ENCODE measurements around the gene SERPINF2. TPM values are rescaled to one million over a fixed set of nuclear protein-coding genes. Genes with fewer than 3 reads are reported as not detected.
"Not testable (repeated sequence)": the region's sequence is repeated elsewhere in the genome, so short reads cannot be mapped to it uniquely, and the experiment has no call there.

Gene SERPINF2
- total and polyA plus RNA-seq, 4 donors: 13.7 to 78.9 (median 58.0) TPM

- 0% methylated on average over 13 of the region's 13 CpGs for WGBS, 2 donors
- Histone ChIP-seq H3K4me3 (peak overlapping the region; percentile 53), H3K36me3 (ENCODE audit: control insufficient read depth in 4 of 4, insufficient read depth in 4 of 4, low read length in 4 of 4) (peaks cover 0 to 21% (median 7%) of the 10 kb centered on the region in 4 donors), H3K27ac (ENCODE audit: low read depth in 1 of 2, low read length in 1 of 2) (peak overlapping the region; percentile 99 to 100), H3K4me1 (ENCODE audit: control insufficient read depth in 5 of 5, insufficient read depth in 5 of 5, low read length in 5 of 5) (peaks cover 5 to 36% (median 15%) of the 10 kb centered on the region in 5 donors), H3K9me3 (ENCODE audit: control insufficient read depth in 4 of 4, insufficient read depth in 3 of 4, low read length in 3 of 4) (no peaks in the 10 kb centered on the region), H3K27me3 (ENCODE audit: control insufficient read depth in 3 of 3, insufficient read depth in 3 of 3, low read length in 2 of 3) (no peaks in the 10 kb centered on the region), H3K9ac (ENCODE audit: insufficient read depth in 1 of 2, low read length in 2 of 2) (peak overlapping the region; percentile 51 to 82)
- DNase-seq (peak; percentile 95 to 99 (median 98)), ATAC-seq (ENCODE audit: insufficient read depth, low FRiP score) (peak; percentile 56)
- TF ChIP-seq CTCF (IDR thresholded peaks at IDR 0.05; ENCODE audit: control extremely low read depth, extremely low read depth): no peak
Measured at GRCh38 chr17:1716912-1717695, 25.6 kb upstream of the SERPINF2 start.

- Histone ChIP-seq H3K27me3 (ENCODE audit: control insufficient read depth in 3 of 3, insufficient read depth in 3 of 3, low read length in 2 of 3) (no peaks in the 10 kb centered on the region), H3K4me3 (no peak overlapping the region), H3K36me3 (ENCODE audit: control insufficient read depth in 4 of 4, insufficient read depth in 4 of 4, low read length in 4 of 4) (peaks cover 0 to 6% (median 0%) of the 10 kb centered on the region in 4 donors), H3K27ac (ENCODE audit: low read depth in 1 of 2, low read length in 1 of 2) (peak overlapping the region; percentile 83 to 100), H3K9me3 (ENCODE audit: control insufficient read depth in 4 of 4, insufficient read depth in 3 of 4, low read length in 3 of 4) (no peaks in the 10 kb centered on the region), H3K9ac (ENCODE audit: insufficient read depth in 1 of 2, low read length in 2 of 2) (no peak overlapping the region), H3K4me1 (ENCODE audit: control insufficient read depth in 5 of 5, insufficient read depth in 5 of 5, low read length in 5 of 5) (peaks cover 5 to 29% (median 13%) of the 10 kb centered on the region in 5 donors)
- no peak for TF ChIP-seq CTCF (IDR thresholded peaks at IDR 0.05; ENCODE audit: control extremely low read depth, extremely low read depth)
- ATAC-seq (ENCODE audit: insufficient read depth, low FRiP score): no peak
- no peak for DNase-seq
- 77 to 82% methylated on average over 18 to 19 of the region's 19 CpGs for WGBS, 2 donors
Measured at GRCh38 chr17:1718362-1719165, 24.1 kb upstream of the SERPINF2 start.

GRCh38 chr17:1720856-1721386 lies 21.8 kb upstream of the SERPINF2 start:
- H3K9me3 ChIP-seq (ENCODE audit: control insufficient read depth in 4 of 4, insufficient read depth in 3 of 4, low read length in 3 of 4): no peaks in the 10 kb centered on the region
- ATAC-seq (ENCODE audit: insufficient read depth, low FRiP score) (no peak), DNase-seq (peak; percentile 55 to 64 (median 63))
- TF ChIP-seq CTCF (IDR thresholded peaks at IDR 0.05; ENCODE audit: control extremely low read depth, extremely low read depth): peak; percentile 98
- peaks cover 5 to 26% (median 10%) of the 10 kb centered on the region in 5 donors for H3K4me1 ChIP-seq (ENCODE audit: control insufficient read depth in 5 of 5, insufficient read depth in 5 of 5, low read length in 5 of 5)
- no peak overlapping the region for H3K9ac ChIP-seq (ENCODE audit: insufficient read depth in 1 of 2, low read length in 2 of 2)
- no peak overlapping the region for H3K4me3 ChIP-seq
- 37 to 39% methylated on average over 11 of the region's 11 CpGs for WGBS, 2 donors
- H3K36me3 ChIP-seq (ENCODE audit: control insufficient read depth in 4 of 4, insufficient read depth in 4 of 4, low read length in 4 of 4): no peaks in the 10 kb centered on the region
- H3K27ac ChIP-seq (ENCODE audit: low read depth in 1 of 2, low read length in 1 of 2): no peak overlapping the region
- H3K27me3 ChIP-seq (ENCODE audit: control insufficient read depth in 3 of 3, insufficient read depth in 3 of 3, low read length in 2 of 3): no peaks in the 10 kb centered on the region

GRCh38 chr17:1722022-1722421 lies 20.6 kb upstream of the SERPINF2 start:
- H3K36me3 ChIP-seq (ENCODE audit: control insufficient read depth in 4 of 4, insufficient read depth in 4 of 4, low read length in 4 of 4); H3K9me3 ChIP-seq (ENCODE audit: control insufficient read depth in 4 of 4, insufficient read depth in 3 of 4, low read length in 3 of 4); H3K4me3 ChIP-seq; ATAC-seq (ENCODE audit: insufficient read depth, low FRiP score); DNase-seq; H3K9ac ChIP-seq (ENCODE audit: insufficient read depth in 1 of 2, low read length in 2 of 2); H3K27me3 ChIP-seq (ENCODE audit: control insufficient read depth in 3 of 3, insufficient read depth in 3 of 3, low read length in 2 of 3); H3K27ac ChIP-seq (ENCODE audit: low read depth in 1 of 2, low read length in 1 of 2): not testable (repeated sequence)
- peaks cover 3 to 22% (median 10%) of the 10 kb centered on the region in 5 donors for H3K4me1 ChIP-seq (ENCODE audit: control insufficient read depth in 5 of 5, insufficient read depth in 5 of 5, low read length in 5 of 5)
- 95% methylated on average over 8 of the region's 8 CpGs for WGBS, 2 donors
